ENCODE data around the gene ORM1. TPM values are rescaled to one million over a fixed set of nuclear protein-coding genes. Genes with fewer than 3 reads are reported as not detected.

ORM1 gene
- total and polyA plus RNA-seq, 2 donors (not counting 3 experiments of a cell fraction or from before 2014, with no cell fraction given): not detected

GRCh38 chr9:114373960-114374730 lies 51.2 kb downstream of the ORM1 start:
- BruUV-seq (replicated peaks): no TSS peak
- TF ChIP-seq EZH2 (IDR thresholded peaks at IDR 0.05; ENCODE audit: borderline replicate concordance, low read depth, low read length, severe bottlenecking) (no peak), JUN (IDR thresholded peaks at IDR 0.05; ENCODE audit: borderline replicate concordance, insufficient read depth, insufficient read length, low read depth) (no peak), POLR2AphosphoS5 (IDR thresholded peaks at IDR 0.05; ENCODE audit: insufficient read depth, low read depth, low read length) (no peak), POLR2A (IDR thresholded peaks at IDR 0.05; ENCODE audit: low read depth, low read length) (no peak), GATA2 (IDR thresholded peaks at IDR 0.05; ENCODE audit: insufficient read depth, insufficient read length, low read depth, low read length) (no peak), FOS (IDR thresholded peaks at IDR 0.05; ENCODE audit: borderline replicate concordance, insufficient read depth, low read length) (no peak), MYC (IDR thresholded peaks at IDR 0.05; ENCODE audit: low read depth, low read length) (no peak)
- TF ChIP-seq, protein P1, sequence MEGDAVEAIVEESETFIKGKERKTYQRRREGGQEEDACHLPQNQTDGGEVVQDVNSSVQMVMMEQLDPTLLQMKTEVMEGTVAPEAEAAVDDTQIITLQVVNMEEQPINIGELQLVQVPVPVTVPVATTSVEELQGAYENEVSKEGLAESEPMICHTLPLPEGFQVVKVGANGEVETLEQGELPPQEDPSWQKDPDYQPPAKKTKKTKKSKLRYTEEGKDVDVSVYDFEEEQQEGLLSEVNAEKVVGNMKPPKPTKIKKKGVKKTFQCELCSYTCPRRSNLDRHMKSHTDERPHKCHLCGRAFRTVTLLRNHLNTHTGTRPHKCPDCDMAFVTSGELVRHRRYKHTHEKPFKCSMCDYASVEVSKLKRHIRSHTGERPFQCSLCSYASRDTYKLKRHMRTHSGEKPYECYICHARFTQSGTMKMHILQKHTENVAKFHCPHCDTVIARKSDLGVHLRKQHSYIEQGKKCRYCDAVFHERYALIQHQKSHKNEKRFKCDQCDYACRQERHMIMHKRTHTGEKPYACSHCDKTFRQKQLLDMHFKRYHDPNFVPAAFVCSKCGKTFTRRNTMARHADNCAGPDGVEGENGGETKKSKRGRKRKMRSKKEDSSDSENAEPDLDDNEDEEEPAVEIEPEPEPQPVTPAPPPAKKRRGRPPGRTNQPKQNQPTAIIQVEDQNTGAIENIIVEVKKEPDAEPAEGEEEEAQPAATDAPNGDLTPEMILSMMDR (IDR thresholded peaks at IDR 0.05; ENCODE audit: extremely low read depth in 1 of 2, insufficient read depth in 1 of 2, low read depth in 1 of 2, low read length in 2 of 2): no peak
- TF ChIP-seq, protein P2, sequence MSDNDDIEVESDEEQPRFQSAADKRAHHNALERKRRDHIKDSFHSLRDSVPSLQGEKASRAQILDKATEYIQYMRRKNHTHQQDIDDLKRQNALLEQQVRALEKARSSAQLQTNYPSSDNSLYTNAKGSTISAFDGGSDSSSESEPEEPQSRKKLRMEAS (IDR thresholded peaks at IDR 0.05; ENCODE audit: insufficient read depth, insufficient read length): no peak
- Histone ChIP-seq H3K79me2 (ENCODE audit: control insufficient read depth, insufficient read depth, low read length) (no peaks in the 10 kb centered on the region), H4K20me1 (replicated peaks; ENCODE audit: control insufficient read depth, extremely low read depth, insufficient read depth, low read length) (no peaks in the 10 kb centered on the region), H2AFZ (ENCODE audit: low read depth, low read length) (no peak overlapping the region), H3K4me3 (replicated peaks in 1 of 3; ENCODE audit: insufficient read depth in 1 of 3, low read depth in 1 of 3, low read length in 3 of 3) (no peak overlapping the region), H3K9me1 (replicated peaks; ENCODE audit: control insufficient read depth, extremely low read depth, insufficient read depth, low read length) (no peaks in the 10 kb centered on the region), H3K9me3 (replicated peaks; ENCODE audit: control insufficient read depth, insufficient read depth, low read length) (no peaks in the 10 kb centered on the region), H3K36me3 (ENCODE audit: control insufficient read depth in 2 of 2, extremely low read depth in 1 of 2, insufficient read depth in 2 of 2, low read length in 2 of 2) (peaks cover 0 to 13% of the 10 kb centered on the region in 2 experiments), H3K27ac (ENCODE audit: insufficient read depth, low read depth, low read length) (no peak overlapping the region), H3K4me1 (ENCODE audit: control insufficient read depth, extremely low read depth, insufficient read depth, low read length) (peaks cover 18% of the 10 kb centered on the region), H3K27me3 (ENCODE audit: control insufficient read depth in 2 of 2, insufficient read depth in 2 of 2, low read length in 2 of 2) (no peaks in the 10 kb centered on the region), H3K4me2 (ENCODE audit: insufficient read depth, low read length) (no peak overlapping the region), H3K9ac (replicated peaks; ENCODE audit: extremely low read depth, insufficient read depth, low read length) (no peak overlapping the region)
- ChIA-PET CTCF (interaction anchor here (1.2 kb wide), 1 partner anchor 292 kb away, joined by 4 read pairs; no protein-coding TSS in a partner anchor), POLR2A (no interaction called here)
- DNase-seq (ENCODE audit: low read depth, low spot score): no peak
- intact Hi-C loops (cut with micrococcal nuclease) (no loop called here), dilution Hi-C loops (cut with MboI; ENCODE audit: extremely low pct_ligation_motif_present, low sequenced_read_pairs) (no loop called here)
- no peak for FAIRE-seq
